Mucosa of stomach (tissue), 1 donor: ENCODE measurements around the gene CHRNA4.

ENCODE experiments used
- H3K27me3 ChIP-seq: one replicate; pipeline ENCODE4 v1.7.0; 2013; ENCODE audit warnings: mild to moderate bottlenecking, low read length; ENCODE audit not compliant: control insufficient read depth, insufficient read depth
- H3K36me3 ChIP-seq: one replicate; pipeline ENCODE4 v1.7.0; 2013; ENCODE audit warnings: low read length; ENCODE audit not compliant: control insufficient read depth, insufficient read depth
- H3K4me1 ChIP-seq: one replicate; pipeline ENCODE4 v1.7.0; 2013; ENCODE audit warnings: mild to moderate bottlenecking, low read length; ENCODE audit not compliant: control insufficient read depth, insufficient read depth
- H3K4me3 ChIP-seq: one replicate; pipeline ENCODE4 v1.7.0; 2013; ENCODE audit warnings: low read length
- H3K9ac ChIP-seq: one replicate; pipeline ENCODE4 v1.7.0; 2013; ENCODE audit warnings: mild to moderate bottlenecking, low read length, moderate library complexity
- H3K9me3 ChIP-seq: one replicate; pipeline ENCODE4 v1.7.0; 2013; ENCODE audit warnings: mild to moderate bottlenecking, low read length, moderate library complexity; ENCODE audit not compliant: control insufficient read depth
- donor health status: Pancreatic carcinoma.

The CHRNA4 gene

GRCh38 chr20:63360850-63361518 lies at the start of gene CHRNA4:
Gene CHRNA4 (minus strand): TSS chr20:63361349. CDS start chr20:63361165, 184 bp downstream.
- no peak within 1 kb of the TSS for H3K9ac ChIP-seq
- H3K36me3 ChIP-seq, result no peaks in the 10 kb centered on the region
- H3K27me3 ChIP-seq, result peaks cover 55% of the 10 kb centered on the region
- no peaks in the 10 kb centered on the region for H3K4me1 ChIP-seq
- H3K4me3 ChIP-seq, result no peak within 1 kb of the TSS
- H3K9me3 ChIP-seq, result no peaks in the 10 kb centered on the region

- Histone ChIP-seq H3K27me3 (peaks cover 3% of the 10 kb centered on the region), H3K9me3 (no peaks in the 10 kb centered on the region), H3K4me1 (no peaks in the 10 kb centered on the region), H3K4me3 (no peak overlapping the region), H3K9ac (no peak overlapping the region), H3K36me3 (no peaks in the 10 kb centered on the region)
These were observed 48.8 kb upstream of the CHRNA4 start for GRCh38 chr20:63409834-63410435.

- Histone ChIP-seq H3K4me3 (no peak overlapping the region), H3K4me1 (no peaks in the 10 kb centered on the region), H3K9me3 (no peaks in the 10 kb centered on the region), H3K9ac (no peak overlapping the region), H3K36me3 (no peaks in the 10 kb centered on the region), H3K27me3 (peaks cover 3% of the 10 kb centered on the region)
These were observed 48.1 kb upstream of the CHRNA4 start for GRCh38 chr20:63409066-63409833.

- Histone ChIP-seq H3K4me1 (no peaks in the 10 kb centered on the region), H3K9ac (no peak overlapping the region), H3K9me3 (no peaks in the 10 kb centered on the region), H3K4me3 (no peak overlapping the region), H3K27me3 (peaks cover 3% of the 10 kb centered on the region), H3K36me3 (no peaks in the 10 kb centered on the region)
These were observed 47.5 kb upstream of the CHRNA4 start for GRCh38 chr20:63408684-63409046.

- peaks cover 3% of the 10 kb centered on the region for H3K27me3 ChIP-seq
- H3K36me3 ChIP-seq, result no peaks in the 10 kb centered on the region
- no peak overlapping the region for H3K9ac ChIP-seq
- no peak overlapping the region for H3K4me3 ChIP-seq
- H3K9me3 ChIP-seq, result no peaks in the 10 kb centered on the region
- H3K4me1 ChIP-seq, result no peaks in the 10 kb centered on the region
These were observed 47.0 kb upstream of the CHRNA4 start for GRCh38 chr20:63407928-63408683.

- no peak overlapping the region for H3K9ac ChIP-seq
- H3K27me3 ChIP-seq, result peaks cover 1% of the 10 kb centered on the region
- H3K4me1 ChIP-seq, result no peaks in the 10 kb centered on the region
- H3K36me3 ChIP-seq, result no peaks in the 10 kb centered on the region
- no peak overlapping the region for H3K4me3 ChIP-seq
- no peaks in the 10 kb centered on the region for H3K9me3 ChIP-seq
These were observed 45.6 kb upstream of the CHRNA4 start for GRCh38 chr20:63406617-63407245.

GRCh38 chr20:63406011-63406410 lies 44.9 kb upstream of the CHRNA4 start:
- Histone ChIP-seq H3K36me3 (no peaks in the 10 kb centered on the region), H3K4me3 (no peak overlapping the region), H3K9me3 (no peaks in the 10 kb centered on the region), H3K9ac (no peak overlapping the region), H3K4me1 (no peaks in the 10 kb centered on the region), H3K27me3 (no peaks in the 10 kb centered on the region)

- no peaks in the 10 kb centered on the region for H3K36me3 ChIP-seq
- no peaks in the 10 kb centered on the region for H3K9me3 ChIP-seq
- H3K4me3 ChIP-seq, result no peak overlapping the region
- H3K9ac ChIP-seq, result no peak overlapping the region
- no peaks in the 10 kb centered on the region for H3K27me3 ChIP-seq
- no peaks in the 10 kb centered on the region for H3K4me1 ChIP-seq
These were observed 44.1 kb upstream of the CHRNA4 start for GRCh38 chr20:63405102-63405730.

- Histone ChIP-seq H3K9ac (no peak overlapping the region), H3K27me3 (no peaks in the 10 kb centered on the region), H3K4me3 (no peak overlapping the region), H3K4me1 (no peaks in the 10 kb centered on the region), H3K9me3 (no peaks in the 10 kb centered on the region), H3K36me3 (no peaks in the 10 kb centered on the region)
These were observed 43.3 kb upstream of the CHRNA4 start for GRCh38 chr20:63404129-63405085.

- H3K9me3 ChIP-seq, result no peaks in the 10 kb centered on the region
- H3K36me3 ChIP-seq, result no peaks in the 10 kb centered on the region
- H3K4me3 ChIP-seq, result no peak overlapping the region
- H3K4me1 ChIP-seq, result no peaks in the 10 kb centered on the region
- no peak overlapping the region for H3K9ac ChIP-seq
- no peaks in the 10 kb centered on the region for H3K27me3 ChIP-seq
These were observed 42.4 kb upstream of the CHRNA4 start for GRCh38 chr20:63403403-63404105.
